IMR-90 (cell line): ENCODE results near the gene VCL. TPM values are rescaled to one million over a fixed set of nuclear protein-coding genes. Genes with fewer than 3 reads are reported as not detected.

ENCODE experiments used
- ATAC-seq: fragments of 200-7000 bp; cut with Tn5 transposase; 2 replicates; pipeline ENCODE4 v1.9.1; 2020; ENCODE audit warnings: low read depth, mild to moderate bottlenecking, moderate library complexity
- BruUV-seq: library from RNA; stranded (reverse); fragments of 400-500 nt; replicated peaks from 2 replicates; lab custom pipeline; 2021; lab: Mats Ljungman, UMichigan
- CTCF ChIA-PET: fragments of 300-600 bp; formaldehyde crosslinking; extraction: SDS; loops from one replicate; lab custom pipeline; 2021; ENCODE audit warnings: antibody characterized with exemption; lab: Yijun Ruan, JAX
- POLR2A ChIA-PET: fragments of 300-600 bp; sonication (Branson Sonifier 250); formaldehyde crosslinking; loops from one replicate; lab custom pipeline; 2022; ENCODE audit warnings: antibody characterized with exemption; ENCODE audit not compliant: unreplicated experiment; lab: Charles Lee
- DNase-seq: peaks from one replicate; pipeline ENCODE4 v3.0.0; 2013
- H2AFZ ChIP-seq: replicated peaks from 2 replicates; pipeline ENCODE3; 2013; ENCODE audit warnings: low read length, mild to moderate bottlenecking; ENCODE audit not compliant: poor library complexity
- H2AK5ac ChIP-seq: 2 replicates; pipeline ENCODE4 v1.6.1; 2013; ENCODE audit warnings: low read depth, low read length, inconsistent platforms
- H2AK9ac ChIP-seq: replicated peaks from 2 replicates; pipeline ENCODE3; 2013; ENCODE audit warnings: mild to moderate bottlenecking, low read depth, low read length, moderate library complexity; ENCODE audit not compliant: poor library complexity
- H2BK120ac ChIP-seq: 2 replicates; pipeline ENCODE4 v1.6.1; 2013; ENCODE audit warnings: low read depth, low read length, inconsistent platforms
- H2BK15ac ChIP-seq: 3 replicates; pipeline ENCODE4 v1.6.1; 2013; ENCODE audit warnings: low read depth, low read length, inconsistent platforms
- H2BK20ac ChIP-seq: 2 replicates; pipeline ENCODE4 v1.6.1; 2013; ENCODE audit warnings: low read depth, mild to moderate bottlenecking, inconsistent platforms, low read length, moderate library complexity
- H2BK5ac ChIP-seq: 2 replicates; pipeline ENCODE4 v1.6.1; 2013; ENCODE audit warnings: mild to moderate bottlenecking, low read depth, low read length, inconsistent platforms; ENCODE audit not compliant: poor library complexity, severe bottlenecking
- H3K14ac ChIP-seq: replicated peaks from 2 replicates; pipeline ENCODE4 v1.6.1; 2013; ENCODE audit warnings: low read depth, low read length, inconsistent platforms
- H3K18ac ChIP-seq: 2 replicates; pipeline ENCODE4 v1.6.1; 2013; ENCODE audit warnings: low read depth, low read length, control low read depth
- H3K23ac ChIP-seq: 2 replicates; pipeline ENCODE4 v1.6.1; 2013; ENCODE audit warnings: low read depth, low read length, inconsistent platforms
- H3K27ac ChIP-seq: 2 replicates; pipeline ENCODE4 v1.5.1; 2013; ENCODE audit warnings: mild to moderate bottlenecking, control low read depth, low read length; ENCODE audit not compliant: insufficient read depth
- H3K27me3 ChIP-seq: 2 replicates; pipeline ENCODE4 v1.6.1; 2013; ENCODE audit warnings: low read length; ENCODE audit not compliant: control insufficient read depth, insufficient read depth
- H3K36me3 ChIP-seq: 2 replicates; pipeline ENCODE4 v1.6.1; 2013; ENCODE audit warnings: low read length, mixed read lengths; ENCODE audit not compliant: control insufficient read depth, insufficient read depth
- H3K4ac ChIP-seq: 2 replicates; pipeline ENCODE4 v1.6.1; 2013; ENCODE audit warnings: low read depth, low read length, inconsistent platforms
- H3K4me1 ChIP-seq: 2 replicates; pipeline ENCODE4 v1.6.1; 2013; ENCODE audit warnings: low read length, mixed read lengths; ENCODE audit not compliant: control insufficient read depth, insufficient read depth
- H3K4me2 ChIP-seq: 2 replicates; pipeline ENCODE4 v1.6.1; 2013; ENCODE audit warnings: low read depth, mild to moderate bottlenecking, control low read depth, low read length, moderate library complexity
- H3K4me3 ChIP-seq: 2 replicates; pipeline ENCODE4 v1.5.1; 2013; ENCODE audit warnings: low read depth, mild to moderate bottlenecking, control low read depth, low read length, moderate library complexity; ENCODE audit not compliant: insufficient read depth
- H3K56ac ChIP-seq: 2 replicates; pipeline ENCODE4 v1.6.1; 2013; ENCODE audit warnings: low read length, inconsistent platforms; ENCODE audit not compliant: insufficient read depth; ENCODE audit errors: extremely low read depth
- H3K79me1 ChIP-seq, 2 experiments: 2 replicates each; pipeline ENCODE4 v1.6.1; 2013; ENCODE audit warnings: low read length in 2 of 2, inconsistent platforms in 1 of 2, low read depth in 1 of 2
- H3K9ac ChIP-seq: 2 replicates; pipeline ENCODE4 v1.6.1; 2013; ENCODE audit warnings: low read depth, low read length, control low read depth
- H3K9me1 ChIP-seq: 2 replicates; pipeline ENCODE4 v1.6.1; 2013; ENCODE audit warnings: low read length, inconsistent platforms; ENCODE audit not compliant: insufficient read depth
- H3K9me3 ChIP-seq: 2 replicates; pipeline ENCODE4 v1.6.1; 2013; ENCODE audit warnings: low read length; ENCODE audit not compliant: control insufficient read depth, insufficient read depth
- H4K20me1 ChIP-seq: 2 replicates; pipeline ENCODE4 v1.6.1; 2013; ENCODE audit warnings: low read length, inconsistent platforms; ENCODE audit not compliant: insufficient read depth
- H4K5ac ChIP-seq: 2 replicates; pipeline ENCODE4 v1.6.1; 2013; ENCODE audit warnings: mild to moderate bottlenecking, low read depth, low read length, control low read depth
- H4K8ac ChIP-seq, 2 experiments: 2 replicates each; pipeline ENCODE4 v1.6.1; 2013; ENCODE audit warnings: low read depth in 2 of 2, low read length in 2 of 2, control low read depth in 1 of 2, inconsistent platforms in 1 of 2
- H4K91ac ChIP-seq: 2 replicates; pipeline ENCODE4 v1.6.1; 2013; ENCODE audit warnings: low read depth, low read length, inconsistent platforms; ENCODE audit not compliant: insufficient read depth
- BHLHE40 ChIP-seq: fragments of 150-350 bp; IDR thresholded peaks from 2 replicates; pipeline ENCODE4 v1.6.1; 2016; ENCODE audit warnings: mild to moderate bottlenecking, low read depth, low read length
- ELK1 ChIP-seq: fragments of 150-350 bp; IDR thresholded peaks from 2 replicates; pipeline ENCODE4 v1.6.1; 2016; ENCODE audit warnings: low read depth, mild to moderate bottlenecking, low read length, moderate library complexity, borderline replicate concordance
- MAFK ChIP-seq: IDR thresholded peaks from 2 replicates; pipeline ENCODE4 v1.6.1; 2012; ENCODE audit warnings: low read depth, low read length, improper control_type of control experiment
- MAZ ChIP-seq: IDR thresholded peaks from 2 replicates; pipeline ENCODE4 v1.6.1; 2012; ENCODE audit warnings: low read depth, mild to moderate bottlenecking, low read length, improper control_type of control experiment, moderate library complexity, borderline replicate concordance
- MXI1 ChIP-seq: IDR thresholded peaks from 2 replicates; pipeline ENCODE4 v1.6.1; 2012; ENCODE audit warnings: low read depth, mild to moderate bottlenecking, low read length, moderate library complexity, borderline replicate concordance
- NFE2L2 ChIP-seq: fragments of 150-350 bp; IDR thresholded peaks from 2 replicates; pipeline ENCODE4 v1.6.1; 2016; ENCODE audit warnings: low read depth, mild to moderate bottlenecking, low read length
- POLR2A ChIP-seq: IDR thresholded peaks from 2 replicates; pipeline ENCODE4 v1.6.1; 2012; ENCODE audit warnings: mild to moderate bottlenecking, low read depth, low read length
- RCOR1 ChIP-seq: IDR thresholded peaks from 2 replicates; pipeline ENCODE4 v1.6.1; 2012; ENCODE audit warnings: mild to moderate bottlenecking, low read length, improper control_type of control experiment; ENCODE audit not compliant: insufficient replicate concordance
- SMC3 ChIP-seq: fragments of 150-350 bp; IDR thresholded peaks from 2 replicates; pipeline ENCODE4 v1.6.1; 2016; ENCODE audit warnings: low read depth, mild to moderate bottlenecking, antibody characterized with exemption, low read length, moderate library complexity
- WGBS, 2 experiments: methylation state at CpG; one replicate each; pipeline versions ENCODE4 v1.1.5 to v1.1.7; 2013; ENCODE audit warnings: missing lambda C conversion rate in 2 of 2; ENCODE audit not compliant: insufficient read length in 1 of 2; ENCODE audit errors: extremely low coverage in 2 of 2; 5-methylcytosine and 5-hydroxymethylcytosine counted together
- dilution Hi-C: fragments of 300-500 bp; cut with HindIII; formaldehyde crosslinking; loops from one replicate; pipeline ENCODE4 v1.14.3; 2018; ENCODE audit warnings: low sequenced_read_pairs; ENCODE audit not compliant: unreplicated experiment
- in situ Hi-C: fragments of 300-500 bp; cut with MboI; formaldehyde crosslinking; loops from 3 replicates; pipeline ENCODE4 v1.14.3; 2019; ENCODE audit warnings: low sequenced_read_pairs, inconsistent platforms, mixed read lengths
- intact Hi-C: fragments of 100-400 bp; cut with micrococcal nuclease; formaldehyde crosslinking; loops from 2 replicates; pipeline ENCODE4 v1.10.0; 2022
- polyA plus RNA-seq, 3 experiments: library from polyadenylated mRNA; depleted of rRNA; stranded (reverse); fragments of >200 nt; gene quantifications; 2 replicates each; pipeline ENCODE4 v1.2.3, GENCODE V29; 2012; ENCODE audit warnings: low replicate concordance in 1 of 3
- total RNA-seq: library from RNA; depleted of rRNA; stranded (reverse); fragments of >200 nt; gene quantifications from 2 replicates; pipeline ENCODE4 v1.2.3, GENCODE V29; 2012
- TF ChIP-seq, protein P1 (sequence below): conservative IDR thresholded peaks from 2 replicates; pipeline ENCODE4 v1.5.1; 2012; ENCODE audit warnings: mild to moderate bottlenecking, low read depth, low read length, improper control_type of control experiment

Gene VCL
- total and polyA plus RNA-seq, 2 of the 4 experiments (the other 2 are of a cell fraction) = 227 to 283 TPM

GRCh38 chr10:74084955-74085354 is 87.0 kb downstream of the VCL start:
- H3K9me3 ChIP-seq = no peaks in the 10 kb centered on the region
- WGBS, 2 experiments = no CpG with 5 or more reads among the region's 3 CpGs
- H3K18ac ChIP-seq = no peak overlapping the region
- H3K4me3 ChIP-seq = no peak overlapping the region
- no peak overlapping the region for H2BK20ac ChIP-seq
- dilution Hi-C loops = no loop called here
- no peak overlapping the region for H3K9ac ChIP-seq
- no peak overlapping the region for H4K8ac ChIP-seq
- H2BK5ac ChIP-seq = no peak overlapping the region
- ATAC-seq (no peak), DNase-seq (no peak)
- in situ Hi-C loops = loop anchor here (5.0 kb wide), 1 partner anchor 198 kb away; no protein-coding TSS in a partner anchor
- no peak overlapping the region for H3K23ac ChIP-seq
- H3K27ac ChIP-seq = no peak overlapping the region
- CTCF ChIA-PET = interaction anchor here (0.6 kb wide), 1 partner anchor 45 kb away, joined by 3 read pairs; no protein-coding TSS in a partner anchor
- H3K56ac ChIP-seq = no peak overlapping the region
- intact Hi-C loops = loop anchor here (5.0 kb wide), 2 partner anchors 128 to 178 kb away; no protein-coding TSS in a partner anchor
- peaks cover 42% of the 10 kb centered on the region for H3K36me3 ChIP-seq
- no TSS peak for BruUV-seq
- H4K5ac ChIP-seq = no peak overlapping the region
- peaks cover 3% of the 10 kb centered on the region for H3K4me1 ChIP-seq
- TF ChIP-seq POLR2A (no peak), ELK1 (no peak), RCOR1 (no peak), MAFK (no peak), MXI1 (no peak), BHLHE40 (no peak), MAZ (no peak), SMC3 (no peak), NFE2L2 (no peak)
- TF ChIP-seq, protein P1, sequence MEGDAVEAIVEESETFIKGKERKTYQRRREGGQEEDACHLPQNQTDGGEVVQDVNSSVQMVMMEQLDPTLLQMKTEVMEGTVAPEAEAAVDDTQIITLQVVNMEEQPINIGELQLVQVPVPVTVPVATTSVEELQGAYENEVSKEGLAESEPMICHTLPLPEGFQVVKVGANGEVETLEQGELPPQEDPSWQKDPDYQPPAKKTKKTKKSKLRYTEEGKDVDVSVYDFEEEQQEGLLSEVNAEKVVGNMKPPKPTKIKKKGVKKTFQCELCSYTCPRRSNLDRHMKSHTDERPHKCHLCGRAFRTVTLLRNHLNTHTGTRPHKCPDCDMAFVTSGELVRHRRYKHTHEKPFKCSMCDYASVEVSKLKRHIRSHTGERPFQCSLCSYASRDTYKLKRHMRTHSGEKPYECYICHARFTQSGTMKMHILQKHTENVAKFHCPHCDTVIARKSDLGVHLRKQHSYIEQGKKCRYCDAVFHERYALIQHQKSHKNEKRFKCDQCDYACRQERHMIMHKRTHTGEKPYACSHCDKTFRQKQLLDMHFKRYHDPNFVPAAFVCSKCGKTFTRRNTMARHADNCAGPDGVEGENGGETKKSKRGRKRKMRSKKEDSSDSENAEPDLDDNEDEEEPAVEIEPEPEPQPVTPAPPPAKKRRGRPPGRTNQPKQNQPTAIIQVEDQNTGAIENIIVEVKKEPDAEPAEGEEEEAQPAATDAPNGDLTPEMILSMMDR = no peak
- no peak overlapping the region for H4K91ac ChIP-seq
- H2AFZ ChIP-seq = no peak overlapping the region
- H3K4ac ChIP-seq = no peak overlapping the region
- POLR2A ChIA-PET = no interaction called here
- H2BK120ac ChIP-seq = no peak overlapping the region
- no peak overlapping the region for H2AK9ac ChIP-seq
- no peaks in the 10 kb centered on the region for H3K27me3 ChIP-seq
- H3K79me1 ChIP-seq = peaks cover 32 to 63% of the 10 kb centered on the region in 2 experiments
- H2AK5ac ChIP-seq = no peak overlapping the region
- no peak overlapping the region for H3K14ac ChIP-seq
- H2BK15ac ChIP-seq = no peak overlapping the region
- H4K20me1 ChIP-seq = peaks cover 39% of the 10 kb centered on the region
- H3K4me2 ChIP-seq = no peak overlapping the region
- H3K9me1 ChIP-seq = peaks cover 3% of the 10 kb centered on the region; the same call in 1 of the 2 replicates
